Upper lobe of left lung (tissue), 6 donors: ENCODE measurements around the gene SPTBN1. TPM values are rescaled to one million over a fixed set of nuclear protein-coding genes. Genes with fewer than 3 reads are reported as not detected.

ENCODE experiments used
- ATAC-seq, 2 donors: fragments of 200-7000 bp; cut with Tn5 transposase; one replicate each; pipeline ENCODE4 v1.9.1; 2022; ENCODE audit warnings: mild to moderate bottlenecking in 2 of 2, moderate library complexity in 2 of 2; ENCODE audit not compliant: low FRiP score in 2 of 2
- DNase-seq, 2 donors: peaks; one replicate each; pipeline ENCODE4 v3.0.0-alpha.2; 2019 to 2020
- H3K27ac ChIP-seq, 4 donors: fragments of 200-600 bp; sonication (generic); one replicate each; pipeline ENCODE4 v1.5.1; 2016 to 2019
- H3K27me3 ChIP-seq, 4 donors: fragments of 200-600 bp; sonication (generic); one replicate each; pipeline ENCODE4 v1.5.1; 2017 to 2019
- H3K36me3 ChIP-seq, 4 donors: fragments of 200-600 bp; sonication (generic); one replicate each; pipeline ENCODE4 v1.5.1; 2016 to 2019
- H3K4me1 ChIP-seq, 4 donors: fragments of 200-600 bp; sonication (generic); one replicate each; pipeline ENCODE4 v1.5.1; 2018 to 2019
- H3K4me3 ChIP-seq, 4 donors: fragments of 200-600 bp; sonication (generic); one replicate each; pipeline ENCODE4 v1.5.1; 2017 to 2019; ENCODE audit warnings: mild to moderate bottlenecking in 2 of 4, moderate library complexity in 1 of 4
- H3K9me3 ChIP-seq, 4 donors: fragments of 200-600 bp; sonication (generic); one replicate each; pipeline ENCODE4 v1.5.1; 2018 to 2019
- EP300 ChIP-seq, 4 donors: sonication (generic); formaldehyde crosslinking; IDR thresholded peaks; one replicate each; pipeline ENCODE4 v1.5.1; 2017; ENCODE audit warnings: antibody characterized with exemption in 4 of 4, control low read depth in 2 of 4
- POLR2A ChIP-seq, 4 donors: fragments of 450-650 bp; IDR thresholded peaks; one replicate each; pipeline ENCODE4 v1.5.1; 2016 to 2017; ENCODE audit warnings: antibody characterized with exemption in 4 of 4, mild to moderate bottlenecking in 2 of 4
- POLR2AphosphoS5 ChIP-seq, 2 donors: sonication (generic); formaldehyde crosslinking; IDR thresholded peaks; one replicate each; pipeline ENCODE4 v1.5.1; 2017; ENCODE audit warnings: antibody characterized with exemption in 2 of 2
- WGBS, 2 donors: methylation state at CpG; one replicate each; pipeline ENCODE4 v1.1.5; 2017 to 2018; 5-methylcytosine and 5-hydroxymethylcytosine counted together
- total RNA-seq, 6 donors: library from RNA; depleted of rRNA in 4 of 6; stranded (reverse); fragments of >200 nt in 4 of 6; gene quantifications; one replicate each; pipeline versions ENCODE4 v1.1.0 to v1.2.1, GENCODE V29; 2016 to 2021
- TF ChIP-seq, protein P1 (sequence below), 6 experiments: fragments of 450-650 bp in 4 of 6; fragments of 200-600 bp in 2 of 6; sonication (generic) in 2 of 6; IDR thresholded peaks; one replicate each; pipeline ENCODE4 v1.5.1; 2016 to 2019; ENCODE audit warnings: antibody characterized with exemption in 6 of 6
- donor health status: DM: no; HTN: no; CAD: no; lungs with moderate emphysema.
- donor health status: DM: no; HTN: yes; CAD: no; lungs with severe emphysema.

Gene SPTBN1
- total RNA-seq, 6 donors from 2014 or later, result 449 to 911 (median 654) TPM

DNA sequence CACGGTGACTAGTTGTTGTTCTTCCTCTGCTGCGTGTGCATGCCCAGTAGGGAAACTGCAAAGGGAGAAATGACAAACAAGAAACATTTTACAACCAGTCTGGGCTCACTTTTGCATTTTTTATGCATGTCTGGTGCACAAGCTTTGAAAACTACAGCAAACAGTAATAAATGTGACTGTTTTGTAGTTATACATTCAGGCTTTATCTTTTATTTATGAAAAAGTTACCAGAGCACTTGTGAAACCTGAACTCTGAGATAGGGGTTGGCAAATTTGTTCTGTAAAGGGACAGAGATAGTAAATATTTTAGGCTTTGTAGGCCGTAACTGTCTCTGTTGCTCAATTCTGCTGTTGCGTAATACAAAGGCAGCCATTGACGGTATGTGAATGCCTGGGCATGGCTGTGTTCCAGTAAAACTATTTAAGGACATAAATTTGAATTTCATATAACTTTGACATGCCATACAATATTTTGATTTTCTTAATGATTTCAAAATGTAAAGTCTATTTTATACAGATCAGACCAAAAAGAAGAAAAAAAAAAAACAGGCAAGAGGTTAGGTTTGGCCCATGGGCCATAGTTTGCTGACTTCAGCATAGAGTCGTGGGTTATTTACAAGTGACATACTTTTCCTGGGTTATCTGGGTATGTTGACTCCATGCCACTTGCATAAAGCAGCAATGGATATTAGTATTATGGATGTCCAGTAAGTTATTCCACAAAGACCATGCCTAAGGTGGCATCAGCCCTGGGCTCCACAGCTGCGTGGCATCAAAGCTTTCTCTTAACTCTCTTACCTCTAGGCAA lies 213.8 kb downstream of the SPTBN1 start:
- Histone ChIP-seq H3K27ac (peak overlapping the region; percentile 54 to 90 (median 72)), H3K4me1 (peaks cover 85 to 97% (median 89%) of the 10 kb centered on the region in 4 donors), H3K27me3 (no peaks in the 10 kb centered on the region), H3K36me3 (peaks cover 13 to 58% (median 19%) of the 10 kb centered on the region in 4 donors), H3K9me3 (no peaks in the 10 kb centered on the region), H3K4me3 (no peak overlapping the region)
- WGBS, 2 donors, result 36 to 52% methylated on average over 7 of the region's 7 CpGs
- TF ChIP-seq POLR2A (IDR thresholded peaks at IDR 0.05), result no peak
- peak in 1 of 2 donors; percentile 78 for TF ChIP-seq POLR2AphosphoS5 (IDR thresholded peaks at IDR 0.05)
- TF ChIP-seq EP300 (IDR thresholded peaks at IDR 0.05), result peak in 1 of 4 donors; percentile 60
- ATAC-seq (no peak), DNase-seq (peak in 1 of 2 donors; percentile 69)

GRCh38 chr2:54670485-54671009 lies 214.4 kb downstream of the SPTBN1 start:
- no peak for DNase-seq

GRCh38 chr2:54671010-54671409 lies 214.9 kb downstream of the SPTBN1 start:
- Histone ChIP-seq H3K4me3 (no peak overlapping the region), H3K36me3 (peaks cover 13 to 46% (median 18%) of the 10 kb centered on the region in 4 donors), H3K9me3 (no peaks in the 10 kb centered on the region), H3K27ac (peak overlapping the region in 2 of 4 donors; percentile 86 to 90), H3K4me1 (peaks cover 75 to 95% (median 82%) of the 10 kb centered on the region in 4 donors), H3K27me3 (no peaks in the 10 kb centered on the region)
- no peak for DNase-seq
- no peak for TF ChIP-seq EP300 (IDR thresholded peaks at IDR 0.05)
- no peak for TF ChIP-seq POLR2AphosphoS5 (IDR thresholded peaks at IDR 0.05)
- TF ChIP-seq POLR2A (IDR thresholded peaks at IDR 0.05), result no peak
- ATAC-seq, result no peak
- 94 to 97% methylated on average over 3 of the region's 3 CpGs for WGBS, 2 donors

More at GRCh38 chr2:54670485-54671009, 214.4 kb downstream of the SPTBN1 start:
- no peaks in the 10 kb centered on the region for H3K9me3 ChIP-seq
- WGBS, 2 donors, result 81 to 84% methylated on average over 9 of the region's 9 CpGs
- peaks cover 79 to 97% (median 86%) of the 10 kb centered on the region in 4 donors for H3K4me1 ChIP-seq
- H3K27me3 ChIP-seq, result no peaks in the 10 kb centered on the region
- peak overlapping the region; percentile 54 to 90 (median 72) for H3K27ac ChIP-seq
- ATAC-seq, result no peak
- TF ChIP-seq POLR2AphosphoS5 (IDR thresholded peaks at IDR 0.05) (peak in 1 of 2 donors; percentile 7), POLR2A (IDR thresholded peaks at IDR 0.05) (no peak), EP300 (IDR thresholded peaks at IDR 0.05) (no peak)
- TF ChIP-seq, protein P1, sequence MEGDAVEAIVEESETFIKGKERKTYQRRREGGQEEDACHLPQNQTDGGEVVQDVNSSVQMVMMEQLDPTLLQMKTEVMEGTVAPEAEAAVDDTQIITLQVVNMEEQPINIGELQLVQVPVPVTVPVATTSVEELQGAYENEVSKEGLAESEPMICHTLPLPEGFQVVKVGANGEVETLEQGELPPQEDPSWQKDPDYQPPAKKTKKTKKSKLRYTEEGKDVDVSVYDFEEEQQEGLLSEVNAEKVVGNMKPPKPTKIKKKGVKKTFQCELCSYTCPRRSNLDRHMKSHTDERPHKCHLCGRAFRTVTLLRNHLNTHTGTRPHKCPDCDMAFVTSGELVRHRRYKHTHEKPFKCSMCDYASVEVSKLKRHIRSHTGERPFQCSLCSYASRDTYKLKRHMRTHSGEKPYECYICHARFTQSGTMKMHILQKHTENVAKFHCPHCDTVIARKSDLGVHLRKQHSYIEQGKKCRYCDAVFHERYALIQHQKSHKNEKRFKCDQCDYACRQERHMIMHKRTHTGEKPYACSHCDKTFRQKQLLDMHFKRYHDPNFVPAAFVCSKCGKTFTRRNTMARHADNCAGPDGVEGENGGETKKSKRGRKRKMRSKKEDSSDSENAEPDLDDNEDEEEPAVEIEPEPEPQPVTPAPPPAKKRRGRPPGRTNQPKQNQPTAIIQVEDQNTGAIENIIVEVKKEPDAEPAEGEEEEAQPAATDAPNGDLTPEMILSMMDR (IDR thresholded peaks at IDR 0.05), result no peak
- no peak overlapping the region for H3K4me3 ChIP-seq
- peaks cover 13 to 51% (median 18%) of the 10 kb centered on the region in 4 donors for H3K36me3 ChIP-seq

GRCh38 chr2:54671875-54672589 lies 215.9 kb downstream of the SPTBN1 start:
- ATAC-seq (no peak), DNase-seq (no peak)
- WGBS, 2 donors, result 69 to 74% methylated on average over 4 of the region's 4 CpGs
- Histone ChIP-seq H3K4me1 (peaks cover 64 to 85% (median 72%) of the 10 kb centered on the region in 4 donors), H3K27ac (peak overlapping the region; percentile 87 to 93 (median 91)), H3K27me3 (no peaks in the 10 kb centered on the region), H3K4me3 (no peak overlapping the region), H3K36me3 (peaks cover 13 to 40% (median 18%) of the 10 kb centered on the region in 4 donors), H3K9me3 (no peaks in the 10 kb centered on the region)
- TF ChIP-seq, protein P1 (IDR thresholded peaks at IDR 0.05), result no peak
- TF ChIP-seq EP300 (IDR thresholded peaks at IDR 0.05), result no peak
- no peak for TF ChIP-seq POLR2AphosphoS5 (IDR thresholded peaks at IDR 0.05)
- TF ChIP-seq POLR2A (IDR thresholded peaks at IDR 0.05), result no peak

- DNase-seq, result no peak
- H3K27ac ChIP-seq, result peak overlapping the region; percentile 87 to 93 (median 91)
Measured at GRCh38 chr2:54672590-54673456, 216.7 kb downstream of the SPTBN1 start.

More at GRCh38 chr2:54672590-54673456, 216.7 kb downstream of the SPTBN1 start:
- peaks cover 56 to 78% (median 64%) of the 10 kb centered on the region in 4 donors for H3K4me1 ChIP-seq
- no peaks in the 10 kb centered on the region for H3K9me3 ChIP-seq
- TF ChIP-seq EP300 (IDR thresholded peaks at IDR 0.05), result no peak
- no peak for TF ChIP-seq POLR2AphosphoS5 (IDR thresholded peaks at IDR 0.05)
- TF ChIP-seq, protein P1 (IDR thresholded peaks at IDR 0.05), result no peak
- H3K36me3 ChIP-seq, result peaks cover 9 to 32% (median 12%) of the 10 kb centered on the region in 4 donors
- 28 to 32% methylated on average over 12 of the region's 12 CpGs for whole genome bisulfite sequencing, 2 donors
- H3K4me3 ChIP-seq, result peak overlapping the region in 2 of 4 donors; percentile 10 to 19
- peak; percentile 51 to 73 for ATAC-seq
- no peaks in the 10 kb centered on the region for H3K27me3 ChIP-seq
